DMS53 (cell line): ENCODE results near the gene HRC.
"Not testable (repeated sequence)": the region's sequence is repeated elsewhere in the genome, so short reads cannot be mapped to it uniquely, and the experiment has no call there.

Source experiments
- DNase-seq: peaks from one replicate; lab custom pipeline; 2025; lab: John Stamatoyannopoulos, UW

HRC gene

GRCh38 chr19:49155005-49155819 lies at the start of gene HRC:
HRC (minus strand) TSS chr19:49155396; CDS start chr19:49155237, 159 bp downstream.
- no peak for DNase-seq

- DNase-seq: no peak
These were observed 45.8 kb upstream of the HRC start for GRCh38 chr19:49201042-49201441.

DNA sequence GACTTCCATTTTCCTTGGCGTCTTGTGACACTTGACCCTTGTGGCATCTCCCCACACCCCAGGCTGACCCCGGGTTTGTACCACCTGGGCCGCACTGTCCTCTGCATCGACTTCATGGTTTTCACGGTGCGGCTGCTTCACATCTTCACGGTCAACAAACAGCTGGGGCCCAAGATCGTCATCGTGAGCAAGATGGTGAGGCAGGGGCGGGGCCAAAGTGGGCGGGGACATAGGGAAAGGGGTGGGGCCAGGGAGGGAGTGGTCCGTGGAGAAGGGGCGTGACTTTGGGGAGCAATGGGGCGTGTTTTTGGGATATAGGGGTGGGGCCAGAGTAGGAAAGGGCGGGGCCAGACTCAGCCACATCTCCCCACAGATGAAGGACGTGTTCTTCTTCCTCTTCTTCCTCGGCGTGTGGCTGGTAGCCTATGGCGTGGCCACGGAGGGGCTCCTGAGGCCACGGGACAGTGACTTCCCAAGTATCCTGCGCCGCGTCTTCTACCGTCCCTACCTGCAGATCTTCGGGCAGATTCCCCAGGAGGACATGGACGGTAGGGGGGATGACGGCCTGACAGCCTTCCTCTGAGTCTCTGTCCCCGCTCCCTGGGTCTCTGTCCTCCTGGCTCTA lies 45.2 kb upstream of the HRC start:
- DNase-seq: peak; percentile 64

DNA sequence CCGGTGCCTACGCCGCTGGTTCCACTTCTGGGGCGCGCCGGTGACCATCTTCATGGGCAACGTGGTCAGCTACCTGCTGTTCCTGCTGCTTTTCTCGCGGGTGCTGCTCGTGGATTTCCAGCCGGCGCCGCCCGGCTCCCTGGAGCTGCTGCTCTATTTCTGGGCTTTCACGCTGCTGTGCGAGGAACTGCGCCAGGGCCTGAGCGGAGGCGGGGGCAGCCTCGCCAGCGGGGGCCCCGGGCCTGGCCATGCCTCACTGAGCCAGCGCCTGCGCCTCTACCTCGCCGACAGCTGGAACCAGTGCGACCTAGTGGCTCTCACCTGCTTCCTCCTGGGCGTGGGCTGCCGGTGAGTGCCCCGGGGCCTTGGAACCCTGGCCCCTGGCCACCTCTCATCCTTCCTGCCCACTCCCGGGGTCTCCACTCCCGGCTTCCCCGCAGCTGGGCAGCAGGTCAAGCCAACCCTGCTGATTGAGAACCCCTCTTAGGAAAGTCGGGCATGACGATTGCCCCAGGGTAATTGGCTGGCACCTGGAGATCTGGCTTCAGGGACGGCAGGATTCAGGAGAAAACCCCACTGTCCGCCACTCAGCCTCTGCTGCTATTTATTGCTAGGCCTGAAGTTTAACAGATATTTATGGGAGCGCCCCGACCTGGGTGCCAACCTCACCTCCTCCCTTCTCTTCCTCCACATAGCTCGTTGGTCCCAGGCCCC lies 41.5 kb upstream of the HRC start:
- DNase-seq: peak; percentile 78

DNA sequence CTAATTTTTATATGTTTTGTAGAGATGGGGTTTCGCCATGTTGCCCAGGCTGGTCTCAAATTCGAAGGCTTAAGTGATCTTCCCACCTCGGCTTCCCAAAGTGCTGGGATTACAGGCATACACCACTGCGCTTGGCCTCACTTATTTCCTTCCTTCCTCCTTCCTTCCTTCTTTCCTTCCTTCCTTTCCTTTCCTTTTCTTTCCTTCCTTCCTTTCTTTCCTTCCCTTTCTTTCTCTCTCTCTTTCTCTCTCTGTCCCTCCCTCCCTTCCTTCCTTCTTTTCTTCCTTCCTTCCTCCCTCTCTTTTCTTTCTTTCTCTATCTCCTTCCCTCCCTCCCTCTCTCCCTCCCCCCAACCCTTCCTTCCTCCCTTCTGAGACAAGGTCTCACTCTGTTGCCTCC lies 39.2 kb upstream of the HRC start:
- DNase-seq: no peak

DNA sequence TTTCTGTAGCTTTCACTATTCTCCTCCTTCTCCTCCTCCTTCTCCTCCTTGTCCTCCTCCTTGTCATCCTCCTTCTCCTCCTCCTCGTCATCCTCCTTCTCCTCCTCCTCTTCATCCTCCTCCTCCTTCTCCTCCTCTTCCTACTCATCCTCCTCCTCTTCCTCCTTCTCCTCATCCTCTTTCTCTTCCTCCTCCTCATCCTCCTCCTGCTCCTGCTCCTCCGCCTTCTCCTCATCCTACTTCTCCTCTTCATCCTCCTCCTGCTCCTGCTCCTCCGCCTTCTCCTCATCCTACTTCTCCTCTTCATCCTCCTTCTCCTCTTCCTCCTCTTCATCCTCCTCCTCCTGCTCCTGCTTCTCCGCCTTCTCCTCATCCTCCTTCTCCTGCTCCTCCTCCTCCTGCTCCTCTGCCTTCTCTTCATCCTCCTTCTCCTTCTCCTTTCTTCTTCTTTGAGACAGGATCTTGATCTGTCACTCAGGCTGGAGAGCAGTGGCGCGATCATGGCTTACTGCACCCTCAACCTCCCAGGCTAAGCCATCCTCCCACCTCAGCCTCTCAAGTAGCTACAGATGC lies 38.7 kb upstream of the HRC start:
- DNase-seq: no peak

- DNase-seq: no peak
These were observed 35.6 kb upstream of the HRC start for GRCh38 chr19:49190781-49191180.

GRCh38 chr19:49189259-49189658 lies 34.1 kb upstream of the HRC start:
- no peak for DNase-seq

GRCh38 chr19:49188626-49189200 lies 33.5 kb upstream of the HRC start:
- DNase-seq: no peak

GRCh38 chr19:49186108-49186507 lies 30.9 kb upstream of the HRC start:
- no peak for DNase-seq

DNA sequence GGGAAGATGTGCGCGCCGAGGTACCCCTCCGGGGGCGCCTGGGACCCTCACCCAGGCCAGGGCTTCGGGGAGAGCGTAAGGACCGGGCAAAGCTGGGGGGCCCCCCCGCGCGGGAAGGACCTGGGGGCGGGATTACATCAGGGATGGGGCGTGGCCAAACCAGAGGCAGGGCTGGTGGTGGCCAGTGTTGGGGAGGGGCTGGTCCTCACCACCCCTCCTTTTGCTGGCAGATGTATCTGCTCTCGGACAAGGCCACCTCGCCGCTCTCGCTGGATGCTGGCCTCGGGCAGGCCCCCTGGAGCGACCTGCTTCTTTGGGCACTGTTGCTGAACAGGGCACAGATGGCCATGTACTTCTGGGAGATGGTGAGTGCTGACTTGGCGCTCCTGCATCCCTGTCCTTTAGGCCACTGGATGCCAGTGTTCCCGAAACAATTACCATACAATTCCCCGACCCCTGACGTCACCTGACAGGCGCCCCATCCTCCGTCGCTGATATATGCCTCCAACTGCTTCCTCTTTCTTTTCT lies 27.7 kb upstream of the HRC start:
- DNase-seq: no peak

GRCh38 chr19:49182010-49182847 lies 27.0 kb upstream of the HRC start:
- not testable (repeated sequence) for DNase-seq

DNA sequence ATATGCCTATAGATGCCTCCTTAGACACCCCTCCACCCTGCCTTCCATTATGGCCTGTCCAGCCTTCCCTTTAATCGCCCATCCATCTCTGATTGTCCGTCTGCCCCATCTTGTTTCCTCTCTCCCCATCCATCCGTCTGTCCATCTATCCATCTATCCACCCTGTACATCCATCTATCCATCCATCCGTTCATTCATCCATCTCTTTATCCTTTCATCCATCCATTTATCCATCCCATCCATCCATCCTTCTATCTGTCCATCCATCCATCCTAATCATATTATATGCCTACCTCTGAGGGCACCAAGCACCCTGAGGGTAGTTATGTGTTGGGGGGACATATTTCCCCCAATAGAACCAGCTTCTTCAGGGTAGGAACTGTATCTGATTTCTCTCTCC lies 25.5 kb upstream of the HRC start:
- DNase-seq: no peak

GRCh38 chr19:49173198-49173597 lies 18.0 kb upstream of the HRC start:
- no peak for DNase-seq

- DNase-seq: no peak
These were observed 13.2 kb upstream of the HRC start for GRCh38 chr19:49168421-49168820.

GRCh38 chr19:49167857-49168409 lies 12.7 kb upstream of the HRC start:
- no peak for DNase-seq

GRCh38 chr19:49165865-49166301 lies 10.7 kb upstream of the HRC start:
- no peak for DNase-seq

- no peak for DNase-seq
These were observed 10.0 kb upstream of the HRC start for GRCh38 chr19:49165111-49165750.

DNA sequence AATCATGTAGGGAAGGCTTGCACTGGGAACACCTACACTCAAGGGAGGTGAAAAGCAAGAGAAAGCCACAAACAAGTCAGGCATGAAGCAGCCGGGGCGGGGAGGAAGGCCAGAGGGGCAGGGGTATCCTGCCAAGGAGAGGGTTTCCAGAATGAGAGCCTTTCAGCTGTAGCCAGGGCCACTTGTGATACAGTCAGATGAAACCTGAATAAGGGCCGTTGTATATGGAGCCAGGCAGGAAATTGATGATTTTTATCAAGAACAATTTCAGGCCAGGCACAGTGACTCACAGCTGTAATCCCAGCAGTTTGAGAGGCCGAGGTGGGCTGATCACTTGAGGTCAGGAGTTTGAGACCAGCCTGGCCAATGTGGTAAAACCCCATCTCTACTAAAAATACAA lies 6.8 kb upstream of the HRC start:
- no peak for DNase-seq
